Daoy (cell line): ENCODE results near the gene SLC4A2. TPM values are rescaled to one million over a fixed set of nuclear protein-coding genes. Genes with fewer than 3 reads are reported as not detected.

ENCODE experiments used
- total RNA-seq: library from RNA; depleted of rRNA; stranded (reverse); fragments of >200 nt; shearing (Covaris generic); gene quantifications from 2 replicates; pipeline ENCODE4 v1.2.3, GENCODE V29; 2014; rRNA removed

SLC4A2 gene
- total RNA-seq, 1 experiment from 2014 or later: 195 TPM

Other genes starting within 250 kb of the SLC4A2 start
- gene AOC1, start 207.1 kb upstream of the SLC4A2 start, total RNA-seq: 0.17 and 0.36 TPM in 2 replicates
- 0.80 and 1.3 TPM in 2 replicates for gene KCNH2, start 81.3 kb upstream of the SLC4A2 start, total RNA-seq
- gene NOS3, start 68.6 kb upstream of the SLC4A2 start, total RNA-seq: 0.39 and 0.46 TPM in 2 replicates
- not detected in 2 replicates for gene ATG9B, start 35.1 kb upstream of the SLC4A2 start, total RNA-seq
- gene ABCB8, start 31.1 kb upstream of the SLC4A2 start, total RNA-seq: 44.2 and 49.1 TPM in 2 replicates
- gene ASIC3, start 11.1 kb upstream of the SLC4A2 start, total RNA-seq: 0.12 and 1.5 TPM in 2 replicates
- gene CDK5, start 1.7 kb upstream of the SLC4A2 start, total RNA-seq: 56.6 and 63.8 TPM in 2 replicates
- 93.8 and 111 TPM in 2 replicates for gene FASTK, start 21.2 kb downstream of the SLC4A2 start, total RNA-seq
- 51.2 and 61.3 TPM in 2 replicates for gene TMUB1, start 23.9 kb downstream of the SLC4A2 start, total RNA-seq
- 41.6 and 72.6 TPM in 2 replicates for gene AGAP3, start 26.9 kb downstream of the SLC4A2 start, total RNA-seq
- not detected in 2 replicates for gene GBX1, start 108.1 kb downstream of the SLC4A2 start, total RNA-seq
- gene ASB10, start 127.7 kb downstream of the SLC4A2 start, total RNA-seq: not detected in 2 replicates
- not detected in 2 replicates for gene H2BK1, start 150.9 kb downstream of the SLC4A2 start, total RNA-seq
- 116 and 126 TPM in 2 replicates for gene ABCF2, start 167.6 kb downstream of the SLC4A2 start, total RNA-seq
- gene CHPF2, start 172.9 kb downstream of the SLC4A2 start, total RNA-seq: 38.3 and 43.5 TPM in 2 replicates
- 25.6 and 29.9 TPM in 2 replicates for gene SMARCD3, start 189.1 kb downstream of the SLC4A2 start, total RNA-seq